LNCaP clone FGC (cell line): ENCODE data around the gene MAVS.

ENCODE experiments used
- DNase-seq: peaks from one replicate; pipeline ENCODE4 v3.0.0-alpha.2; 2011; ENCODE audit warnings: low read depth
- H3K4me3 ChIP-seq: 2 replicates; pipeline ENCODE4 v1.5.1; 2011; ENCODE audit warnings: mild to moderate bottlenecking, low read depth, low read length, control low read depth
- TF ChIP-seq, protein P1 (sequence below): IDR thresholded peaks from 2 replicates; pipeline ENCODE4 v1.5.1; 2012; ENCODE audit warnings: mild to moderate bottlenecking; ENCODE audit not compliant: control insufficient read depth, insufficient read depth; ENCODE audit errors: extremely low read depth

Gene MAVS

GRCh38 chr20:3804781-3805180 is 41.9 kb upstream of the MAVS start:
- TF ChIP-seq, protein P1, sequence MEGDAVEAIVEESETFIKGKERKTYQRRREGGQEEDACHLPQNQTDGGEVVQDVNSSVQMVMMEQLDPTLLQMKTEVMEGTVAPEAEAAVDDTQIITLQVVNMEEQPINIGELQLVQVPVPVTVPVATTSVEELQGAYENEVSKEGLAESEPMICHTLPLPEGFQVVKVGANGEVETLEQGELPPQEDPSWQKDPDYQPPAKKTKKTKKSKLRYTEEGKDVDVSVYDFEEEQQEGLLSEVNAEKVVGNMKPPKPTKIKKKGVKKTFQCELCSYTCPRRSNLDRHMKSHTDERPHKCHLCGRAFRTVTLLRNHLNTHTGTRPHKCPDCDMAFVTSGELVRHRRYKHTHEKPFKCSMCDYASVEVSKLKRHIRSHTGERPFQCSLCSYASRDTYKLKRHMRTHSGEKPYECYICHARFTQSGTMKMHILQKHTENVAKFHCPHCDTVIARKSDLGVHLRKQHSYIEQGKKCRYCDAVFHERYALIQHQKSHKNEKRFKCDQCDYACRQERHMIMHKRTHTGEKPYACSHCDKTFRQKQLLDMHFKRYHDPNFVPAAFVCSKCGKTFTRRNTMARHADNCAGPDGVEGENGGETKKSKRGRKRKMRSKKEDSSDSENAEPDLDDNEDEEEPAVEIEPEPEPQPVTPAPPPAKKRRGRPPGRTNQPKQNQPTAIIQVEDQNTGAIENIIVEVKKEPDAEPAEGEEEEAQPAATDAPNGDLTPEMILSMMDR: no peak
- no peak for DNase-seq
- H3K4me3 ChIP-seq: no peak overlapping the region

GRCh38 chr20:3808544-3808943 is 38.1 kb upstream of the MAVS start:
- DNase-seq: no peak
- TF ChIP-seq, protein P1: no peak
- no peak overlapping the region for H3K4me3 ChIP-seq

DNA sequence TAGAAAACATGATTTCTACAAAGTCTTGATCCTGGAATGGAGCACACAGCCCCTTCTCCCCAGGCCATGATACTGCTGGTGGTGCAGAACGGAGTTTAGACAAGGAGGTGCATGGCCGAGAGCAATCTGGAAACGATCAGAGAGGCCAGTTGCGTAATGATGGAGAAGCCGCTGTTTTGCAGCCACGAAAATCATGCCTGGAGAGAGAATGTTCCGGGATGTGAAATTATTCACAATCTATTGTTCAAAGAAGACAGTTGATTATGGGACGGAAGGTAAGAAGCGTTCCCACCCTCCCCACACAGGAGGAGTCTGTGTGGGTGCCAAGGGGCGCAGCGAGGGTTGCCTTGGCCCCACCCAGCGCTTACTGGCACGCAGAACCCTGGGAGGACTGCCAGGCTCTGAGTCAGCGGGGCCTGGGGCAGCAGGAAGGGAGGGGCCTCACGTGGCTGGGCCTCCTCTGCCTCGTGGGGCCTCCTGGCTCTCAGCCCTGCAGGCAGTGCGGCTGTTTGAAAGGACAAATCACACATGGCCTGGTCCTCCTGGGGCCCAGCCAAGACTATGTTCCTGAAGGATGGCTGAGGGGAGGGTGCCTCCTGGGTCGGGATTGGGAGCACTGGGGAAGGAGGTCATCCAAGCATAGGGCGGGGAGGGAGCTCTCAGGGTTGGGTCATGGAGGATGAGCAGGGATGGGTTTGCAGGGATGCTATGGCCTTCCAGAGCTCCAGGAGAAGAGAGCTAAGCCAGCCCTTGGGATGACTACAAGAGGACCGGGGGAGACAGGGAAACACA is 35.0 kb upstream of the MAVS start:
- no peak overlapping the region for H3K4me3 ChIP-seq
- TF ChIP-seq, protein P1: no peak
- DNase-seq: peak; percentile 87

- no peak overlapping the region for H3K4me3 ChIP-seq
- DNase-seq: no peak
- TF ChIP-seq, protein P1: no peak
These were observed 34.4 kb upstream of the MAVS start for GRCh38 chr20:3812259-3812681.

GRCh38 chr20:3812975-3813847 is 33.4 kb upstream of the MAVS start:
- no peak for DNase-seq
- no peak overlapping the region for H3K4me3 ChIP-seq
- TF ChIP-seq, protein P1: no peak

- H3K4me3 ChIP-seq: no peak overlapping the region
- TF ChIP-seq, protein P1: no peak
- DNase-seq: no peak
These were observed 32.6 kb upstream of the MAVS start for GRCh38 chr20:3813848-3814581.
